Right ventricle myocardium inferior (tissue), 1 donor: ENCODE measurements around the gene COL15A1. TPM values are rescaled to one million over a fixed set of nuclear protein-coding genes. Genes with fewer than 3 reads are reported as not detected.

Experiments
- total RNA-seq: library from RNA; stranded (reverse); fragmentation: NEBNext Ultra II Directional; extraction: Animal tissue kit (Norgen Biotek cat#: 25700); gene quantifications from one replicate; pipeline ENCODE4 v1.2.1, GENCODE V29; 2021
- donor health status: DM: no; HTN: yes; CAD: no; lungs with severe emphysema.

Gene COL15A1
- total RNA-seq, 1 donor from 2014 or later = 58.3 TPM

Other genes starting within 250 kb of the COL15A1 start
- gene GABBR2, start 235.0 kb upstream of the COL15A1 start, total RNA-seq = 0.38 TPM
- 4.4 TPM for gene ANKS6, start 147.4 kb upstream of the COL15A1 start, total RNA-seq
- 0.54 TPM for gene GALNT12, start 136.2 kb upstream of the COL15A1 start, total RNA-seq
- gene TGFBR1, start 161.2 kb downstream of the COL15A1 start, total RNA-seq = 14.8 TPM